ENCODE results near the gene APOC1.

DNA sequence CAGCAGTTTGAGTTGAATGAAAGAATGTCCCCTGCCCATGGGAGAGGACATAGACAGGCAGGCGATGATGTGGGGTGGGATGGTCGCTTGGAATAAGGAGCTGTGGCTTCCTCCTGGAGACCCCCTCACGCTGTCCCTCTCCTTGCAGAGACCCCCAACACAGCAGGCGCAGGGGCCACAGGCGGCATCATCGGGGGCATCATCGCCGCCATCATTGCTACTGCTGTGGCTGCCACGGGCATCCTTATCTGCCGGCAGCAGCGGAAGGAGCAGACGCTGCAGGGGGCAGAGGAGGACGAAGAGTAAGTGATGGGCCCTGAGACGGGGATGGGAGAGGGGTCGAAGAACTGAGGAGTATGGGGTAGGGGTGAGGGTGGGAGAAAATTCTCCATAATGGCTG is 32.3 kb upstream of the APOC1 start:
- TF ChIP-seq POLR2AphosphoS5 (IDR thresholded peaks at IDR 0.05; ENCODE audit: borderline replicate concordance, low read depth, low read length) (no peak), EZH2 (IDR thresholded peaks at IDR 0.05) (no peak), FOXP2 (optimal IDR thresholded peaks at IDR 0.05; ENCODE audit: control extremely low read depth, extremely low read length, insufficient read depth) (no peak)
